Measurements from ENCODE around the gene INMT. TPM values are rescaled to one million over a fixed set of nuclear protein-coding genes. Genes with fewer than 3 reads are reported as not detected.

INMT gene
- total and polyA plus RNA-seq, 10 of the 15 experiments (the other 5 are each of a cell fraction or from before 2014, with no cell fraction given) = 0.03 to 0.20 (median 0.10) TPM; not detected in 7

DNA sequence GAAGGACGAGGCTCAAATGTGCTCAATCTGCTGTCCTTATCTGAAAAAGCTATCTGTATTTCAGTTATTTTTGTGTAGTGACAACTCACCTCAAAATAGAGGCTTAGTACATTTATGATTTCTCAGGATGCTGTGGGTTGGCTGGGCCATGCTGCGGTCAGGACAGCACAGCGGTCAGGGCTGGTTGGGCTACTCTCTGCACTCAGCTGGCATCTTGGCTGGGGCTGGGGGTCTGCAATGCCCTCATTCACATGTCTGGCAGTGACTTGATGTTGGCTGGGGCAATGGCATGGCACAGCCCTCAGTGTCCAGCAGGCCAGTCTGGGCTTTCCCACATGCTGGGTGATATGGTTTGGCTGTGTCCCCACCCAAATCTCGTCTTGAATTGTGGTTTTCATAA, 15.6 kb upstream of the INMT start:
- H3K4me2 ChIP-seq (ENCODE audit: control insufficient read depth, insufficient read depth) = no peak overlapping the region
- in situ Hi-C loops (cut with MboI) = no loop called here

More for the DNA sequence above, 15.6 kb upstream of the INMT start:
- no peak overlapping the region for H3K27ac ChIP-seq (ENCODE audit: control insufficient read depth, insufficient read depth)
- H3K27me3 ChIP-seq (replicated peaks in 1 of 2; ENCODE audit: control insufficient read depth in 2 of 2, insufficient read depth in 2 of 2, low read length in 1 of 2) = peaks cover 0 to 1% of the 10 kb centered on the region in 2 experiments; a peak in 2 of 4 replicates
- no peaks in the 10 kb centered on the region for H3K4me1 ChIP-seq (ENCODE audit: control insufficient read depth, insufficient read depth, low read length)
- H3K4me3 ChIP-seq = no peak overlapping the region
- no peak overlapping the region for H3K9ac ChIP-seq (ENCODE audit: control insufficient read depth, insufficient read depth, low read length)
- no TSS peak for BruUV-seq (replicated peaks)
- no peak for DNase-seq (ENCODE audit: low read depth, low spot score)
- ChIA-PET SMC1A (ENCODE audit: uncharacterized antibody, unreplicated experiment) (no interaction called here), POLR2A (no interaction called here), RAD21 (ENCODE audit: unreplicated experiment) (no interaction called here), CTCF (no interaction called here)
- no peak for TF ChIP-seq NR2C1 (IDR thresholded peaks at IDR 0.05)
- TF ChIP-seq, protein P1, sequence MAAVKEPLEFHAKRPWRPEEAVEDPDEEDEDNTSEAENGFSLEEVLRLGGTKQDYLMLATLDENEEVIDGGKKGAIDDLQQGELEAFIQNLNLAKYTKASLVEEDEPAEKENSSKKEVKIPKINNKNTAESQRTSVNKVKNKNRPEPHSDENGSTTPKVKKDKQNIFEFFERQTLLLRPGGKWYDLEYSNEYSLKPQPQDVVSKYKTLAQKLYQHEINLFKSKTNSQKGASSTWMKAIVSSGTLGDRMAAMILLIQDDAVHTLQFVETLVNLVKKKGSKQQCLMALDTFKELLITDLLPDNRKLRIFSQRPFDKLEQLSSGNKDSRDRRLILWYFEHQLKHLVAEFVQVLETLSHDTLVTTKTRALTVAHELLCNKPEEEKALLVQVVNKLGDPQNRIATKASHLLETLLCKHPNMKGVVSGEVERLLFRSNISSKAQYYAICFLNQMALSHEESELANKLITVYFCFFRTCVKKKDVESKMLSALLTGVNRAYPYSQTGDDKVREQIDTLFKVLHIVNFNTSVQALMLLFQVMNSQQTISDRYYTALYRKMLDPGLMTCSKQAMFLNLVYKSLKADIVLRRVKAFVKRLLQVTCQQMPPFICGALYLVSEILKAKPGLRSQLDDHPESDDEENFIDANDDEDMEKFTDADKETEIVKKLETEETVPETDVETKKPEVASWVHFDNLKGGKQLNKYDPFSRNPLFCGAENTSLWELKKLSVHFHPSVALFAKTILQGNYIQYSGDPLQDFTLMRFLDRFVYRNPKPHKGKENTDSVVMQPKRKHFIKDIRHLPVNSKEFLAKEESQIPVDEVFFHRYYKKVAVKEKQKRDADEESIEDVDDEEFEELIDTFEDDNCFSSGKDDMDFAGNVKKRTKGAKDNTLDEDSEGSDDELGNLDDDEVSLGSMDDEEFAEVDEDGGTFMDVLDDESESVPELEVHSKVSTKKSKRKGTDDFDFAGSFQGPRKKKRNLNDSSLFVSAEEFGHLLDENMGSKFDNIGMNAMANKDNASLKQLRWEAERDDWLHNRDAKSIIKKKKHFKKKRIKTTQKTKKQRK (IDR thresholded peaks at IDR 0.05; ENCODE audit: low read depth, low read length) = no peak
- TF ChIP-seq, protein P2, sequence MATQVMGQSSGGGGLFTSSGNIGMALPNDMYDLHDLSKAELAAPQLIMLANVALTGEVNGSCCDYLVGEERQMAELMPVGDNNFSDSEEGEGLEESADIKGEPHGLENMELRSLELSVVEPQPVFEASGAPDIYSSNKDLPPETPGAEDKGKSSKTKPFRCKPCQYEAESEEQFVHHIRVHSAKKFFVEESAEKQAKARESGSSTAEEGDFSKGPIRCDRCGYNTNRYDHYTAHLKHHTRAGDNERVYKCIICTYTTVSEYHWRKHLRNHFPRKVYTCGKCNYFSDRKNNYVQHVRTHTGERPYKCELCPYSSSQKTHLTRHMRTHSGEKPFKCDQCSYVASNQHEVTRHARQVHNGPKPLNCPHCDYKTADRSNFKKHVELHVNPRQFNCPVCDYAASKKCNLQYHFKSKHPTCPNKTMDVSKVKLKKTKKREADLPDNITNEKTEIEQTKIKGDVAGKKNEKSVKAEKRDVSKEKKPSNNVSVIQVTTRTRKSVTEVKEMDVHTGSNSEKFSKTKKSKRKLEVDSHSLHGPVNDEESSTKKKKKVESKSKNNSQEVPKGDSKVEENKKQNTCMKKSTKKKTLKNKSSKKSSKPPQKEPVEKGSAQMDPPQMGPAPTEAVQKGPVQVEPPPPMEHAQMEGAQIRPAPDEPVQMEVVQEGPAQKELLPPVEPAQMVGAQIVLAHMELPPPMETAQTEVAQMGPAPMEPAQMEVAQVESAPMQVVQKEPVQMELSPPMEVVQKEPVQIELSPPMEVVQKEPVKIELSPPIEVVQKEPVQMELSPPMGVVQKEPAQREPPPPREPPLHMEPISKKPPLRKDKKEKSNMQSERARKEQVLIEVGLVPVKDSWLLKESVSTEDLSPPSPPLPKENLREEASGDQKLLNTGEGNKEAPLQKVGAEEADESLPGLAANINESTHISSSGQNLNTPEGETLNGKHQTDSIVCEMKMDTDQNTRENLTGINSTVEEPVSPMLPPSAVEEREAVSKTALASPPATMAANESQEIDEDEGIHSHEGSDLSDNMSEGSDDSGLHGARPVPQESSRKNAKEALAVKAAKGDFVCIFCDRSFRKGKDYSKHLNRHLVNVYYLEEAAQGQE (IDR thresholded peaks at IDR 0.05; ENCODE audit: low read depth, low read length) = no peak
- TF ChIP-seq, protein P3, sequence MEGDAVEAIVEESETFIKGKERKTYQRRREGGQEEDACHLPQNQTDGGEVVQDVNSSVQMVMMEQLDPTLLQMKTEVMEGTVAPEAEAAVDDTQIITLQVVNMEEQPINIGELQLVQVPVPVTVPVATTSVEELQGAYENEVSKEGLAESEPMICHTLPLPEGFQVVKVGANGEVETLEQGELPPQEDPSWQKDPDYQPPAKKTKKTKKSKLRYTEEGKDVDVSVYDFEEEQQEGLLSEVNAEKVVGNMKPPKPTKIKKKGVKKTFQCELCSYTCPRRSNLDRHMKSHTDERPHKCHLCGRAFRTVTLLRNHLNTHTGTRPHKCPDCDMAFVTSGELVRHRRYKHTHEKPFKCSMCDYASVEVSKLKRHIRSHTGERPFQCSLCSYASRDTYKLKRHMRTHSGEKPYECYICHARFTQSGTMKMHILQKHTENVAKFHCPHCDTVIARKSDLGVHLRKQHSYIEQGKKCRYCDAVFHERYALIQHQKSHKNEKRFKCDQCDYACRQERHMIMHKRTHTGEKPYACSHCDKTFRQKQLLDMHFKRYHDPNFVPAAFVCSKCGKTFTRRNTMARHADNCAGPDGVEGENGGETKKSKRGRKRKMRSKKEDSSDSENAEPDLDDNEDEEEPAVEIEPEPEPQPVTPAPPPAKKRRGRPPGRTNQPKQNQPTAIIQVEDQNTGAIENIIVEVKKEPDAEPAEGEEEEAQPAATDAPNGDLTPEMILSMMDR (IDR thresholded peaks at IDR 0.05 in 2 of 3, conservative IDR thresholded peaks at IDR 0.05 in 1 of 3; ENCODE audit: control insufficient read depth in 2 of 3, extremely low read depth in 1 of 3, insufficient read depth in 1 of 3, low read depth in 3 of 3, low read length in 3 of 3) = no peak
- no peak for TF ChIP-seq POU2F2 (IDR thresholded peaks at IDR 0.05; ENCODE audit: borderline replicate concordance, low read depth, low read length)
- TF ChIP-seq, protein P4, sequence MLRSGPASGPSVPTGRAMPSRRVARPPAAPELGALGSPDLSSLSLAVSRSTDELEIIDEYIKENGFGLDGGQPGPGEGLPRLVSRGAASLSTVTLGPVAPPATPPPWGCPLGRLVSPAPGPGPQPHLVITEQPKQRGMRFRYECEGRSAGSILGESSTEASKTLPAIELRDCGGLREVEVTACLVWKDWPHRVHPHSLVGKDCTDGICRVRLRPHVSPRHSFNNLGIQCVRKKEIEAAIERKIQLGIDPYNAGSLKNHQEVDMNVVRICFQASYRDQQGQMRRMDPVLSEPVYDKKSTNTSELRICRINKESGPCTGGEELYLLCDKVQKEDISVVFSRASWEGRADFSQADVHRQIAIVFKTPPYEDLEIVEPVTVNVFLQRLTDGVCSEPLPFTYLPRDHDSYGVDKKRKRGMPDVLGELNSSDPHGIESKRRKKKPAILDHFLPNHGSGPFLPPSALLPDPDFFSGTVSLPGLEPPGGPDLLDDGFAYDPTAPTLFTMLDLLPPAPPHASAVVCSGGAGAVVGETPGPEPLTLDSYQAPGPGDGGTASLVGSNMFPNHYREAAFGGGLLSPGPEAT (IDR thresholded peaks at IDR 0.05; ENCODE audit: low read depth) = no peak
- no peak for TF ChIP-seq HDGF (IDR thresholded peaks at IDR 0.05)
- no peak for TF ChIP-seq NR2F1 (conservative IDR thresholded peaks at IDR 0.05)
- no peak for TF ChIP-seq ASH2L (IDR thresholded peaks at IDR 0.05; ENCODE audit: borderline replicate concordance, low read depth)
- TF ChIP-seq BCL11A (IDR thresholded peaks at IDR 0.05; ENCODE audit: low read depth, low read length) = no peak
- no peak for TF ChIP-seq BMI1 (IDR thresholded peaks at IDR 0.05; ENCODE audit: borderline replicate concordance)
- TF ChIP-seq GABPA (IDR thresholded peaks at IDR 0.05; ENCODE audit: low read depth) = no peak
- TF ChIP-seq POLR2AphosphoS5 (IDR thresholded peaks at IDR 0.05; ENCODE audit: low read length) = no peak
- TF ChIP-seq TAF1 (IDR thresholded peaks at IDR 0.05; ENCODE audit: borderline replicate concordance, low read depth, low read length) = no peak
- H3K36me3 ChIP-seq (ENCODE audit: control insufficient read depth in 2 of 2, insufficient read depth in 2 of 2, low read length in 1 of 2) = no peaks in the 10 kb centered on the region
- no peaks in the 10 kb centered on the region for H4K20me1 ChIP-seq (ENCODE audit: control insufficient read depth, insufficient read depth)
- WGBS (ENCODE audit: insufficient coverage, insufficient replicate concordance, low lambda C conversion rate, missing lambda C conversion rate) = 48% methylated on average over 4 of the region's 4 CpGs
- no peaks in the 10 kb centered on the region for H3K79me2 ChIP-seq (ENCODE audit: control insufficient read depth, insufficient read depth, low read length)
- no peaks in the 10 kb centered on the region for H3K9me3 ChIP-seq (replicated peaks; ENCODE audit: control insufficient read depth, insufficient read depth, low read length)
- FAIRE-seq = no peak
- intact Hi-C loops (cut with micrococcal nuclease; ENCODE audit: unreplicated experiment) = loop anchor here (5.0 kb wide), 1 partner anchor 459 kb away; no protein-coding TSS in a partner anchor
- ATAC-seq = no peak
- H2AFZ ChIP-seq (ENCODE audit: control insufficient read depth, low read depth, low read length) = no peak overlapping the region
